T-helper 2 cell treated with Interferon-gamma antibody and Interleukin-4, amounts not matched to agents 100 ng/mL and 5 ng/mL, for 36 hours (primary cell): ENCODE results near the gene NEDD9. TPM values are rescaled to one million over a fixed set of nuclear protein-coding genes. Genes with fewer than 3 reads are reported as not detected.

Source experiments
- intact Hi-C: fragments of 100-400 bp; cut with micrococcal nuclease; formaldehyde crosslinking; loops from one replicate; pipeline ENCODE4 v1.15.1; 2023
- total RNA-seq: library from RNA; stranded (reverse); gene quantifications from 2 replicates; pipeline ENCODE4 v1.2.3, GENCODE V29; 2022

NEDD9 gene
- total RNA-seq, 1 donor from 2014 or later, result 45.9 TPM

DNA sequence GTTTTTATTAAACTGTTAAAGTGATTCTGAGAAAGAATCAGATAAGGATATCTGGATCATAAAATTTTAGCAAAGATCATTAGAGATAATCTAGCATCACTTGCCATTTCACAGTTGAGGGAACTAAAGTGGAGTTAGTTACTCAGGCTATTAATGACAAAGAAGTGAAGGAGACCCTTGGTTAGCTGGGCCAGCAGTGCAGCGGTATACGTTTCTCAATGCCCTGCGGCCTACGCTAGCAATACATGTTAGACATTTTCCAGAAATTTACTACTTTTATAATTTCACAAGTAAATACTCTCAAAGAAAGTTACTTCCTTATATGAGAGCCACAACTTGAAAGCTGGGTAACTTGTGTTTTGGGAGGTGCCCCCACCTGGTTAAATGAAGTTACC, 28.5 kb downstream of the NEDD9 start:
- intact Hi-C loops, result no loop called here

DNA sequence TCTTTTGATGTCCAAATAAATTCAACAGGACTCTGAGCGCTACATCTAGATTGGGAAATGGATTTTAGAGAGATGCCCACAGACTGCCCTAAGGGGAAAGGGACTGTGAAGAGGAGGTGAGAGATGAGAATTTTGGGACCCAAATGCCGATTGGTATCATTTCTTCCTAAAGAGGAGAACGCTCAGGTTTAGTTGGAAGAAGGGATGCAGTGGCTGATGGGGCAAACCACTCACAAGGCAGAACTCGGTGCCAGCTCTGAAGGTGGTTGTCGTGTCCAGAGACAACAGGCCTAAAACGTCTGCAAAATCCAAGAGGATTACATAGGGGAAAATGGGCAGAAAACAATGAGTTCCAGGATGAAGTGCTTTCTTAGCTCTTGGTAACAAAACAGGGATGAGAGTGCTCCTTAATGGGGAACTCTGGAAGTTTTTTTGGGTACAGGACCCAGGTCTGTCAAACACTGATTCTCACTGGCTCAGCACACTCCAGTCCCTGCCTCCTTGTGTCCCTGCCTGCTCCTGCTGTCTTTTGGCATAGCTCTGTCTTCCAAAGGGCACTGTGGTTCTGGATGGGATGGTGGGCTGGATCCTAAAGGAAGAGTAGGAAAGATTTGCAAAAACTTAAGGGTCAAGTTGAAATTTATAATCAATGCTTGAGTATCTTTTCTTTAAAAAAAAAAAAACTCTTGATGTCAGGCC, 29.0 kb downstream of the NEDD9 start:
- intact Hi-C loops, result no loop called here

DNA sequence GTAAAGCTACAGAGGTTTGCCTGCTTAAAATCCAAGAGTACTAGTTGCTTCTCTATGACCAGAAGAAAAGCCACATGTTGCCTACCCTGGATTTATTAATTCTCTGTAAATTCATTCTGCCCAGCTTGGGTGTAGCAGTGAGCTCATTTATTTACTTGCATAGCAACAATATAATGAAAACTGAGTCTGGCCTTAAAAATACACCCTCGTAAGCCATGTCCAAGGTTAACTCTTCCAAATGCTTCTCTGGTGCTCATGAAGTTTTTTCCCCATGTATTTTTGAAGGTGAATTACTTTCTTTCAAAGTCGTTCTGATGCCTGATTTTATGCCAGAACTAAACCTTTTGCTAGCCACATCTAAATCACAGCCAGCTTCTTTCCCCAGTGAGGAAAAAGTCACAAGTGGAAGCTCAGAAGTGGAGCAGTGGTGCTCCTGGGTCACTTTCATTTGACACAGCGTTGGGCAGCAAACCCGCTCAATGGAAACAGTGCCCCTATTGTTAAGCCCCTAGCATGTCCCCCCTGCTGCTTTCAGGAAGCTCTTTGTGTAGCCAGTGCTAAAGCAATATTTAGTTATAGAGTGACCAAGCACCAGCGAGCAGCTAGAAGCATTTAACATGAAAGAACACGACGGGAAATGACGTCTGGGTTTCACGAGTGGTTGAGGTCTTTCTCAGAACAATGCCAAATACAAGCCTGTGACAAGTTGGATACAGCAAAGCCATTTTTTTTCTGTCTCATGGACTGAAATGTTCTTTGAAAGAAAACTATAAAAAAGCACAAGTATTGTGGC, 29.8 kb downstream of the NEDD9 start:
- intact Hi-C loops, result no loop called here

DNA sequence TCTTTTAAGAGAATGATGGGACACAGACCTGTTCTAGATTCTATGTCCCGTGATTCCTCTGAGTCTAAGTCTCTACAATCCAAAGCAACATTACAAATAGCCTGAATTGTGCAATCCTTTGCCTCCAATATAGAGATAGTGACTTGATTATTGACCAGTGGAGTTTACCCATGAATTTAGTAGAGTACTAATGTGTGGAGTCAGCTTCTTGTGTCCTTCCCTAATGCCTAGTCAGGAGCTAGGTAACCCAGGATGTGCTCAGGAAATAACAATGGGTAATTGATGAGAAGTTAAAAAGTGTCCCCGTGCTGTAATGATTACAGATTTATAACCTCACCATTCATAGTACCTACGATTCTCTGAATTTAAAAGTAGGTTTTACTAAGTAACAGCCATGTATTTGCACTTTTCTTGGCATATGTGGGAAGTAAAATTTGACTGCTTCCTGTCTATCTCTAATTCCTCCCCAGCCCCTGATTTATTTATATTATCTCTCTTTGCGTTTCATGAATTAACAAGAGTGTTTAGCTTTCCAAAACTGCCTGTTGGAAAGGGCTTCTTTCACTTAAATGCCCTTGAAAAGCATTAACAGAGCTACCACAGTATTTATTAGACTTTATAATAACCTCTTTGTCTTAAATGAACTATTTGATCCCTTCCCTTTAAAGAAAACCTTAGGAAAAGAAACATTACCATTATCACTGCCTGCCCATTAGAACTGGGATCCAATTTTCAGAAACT, 30.5 kb downstream of the NEDD9 start:
- intact Hi-C loops, result no loop called here

DNA sequence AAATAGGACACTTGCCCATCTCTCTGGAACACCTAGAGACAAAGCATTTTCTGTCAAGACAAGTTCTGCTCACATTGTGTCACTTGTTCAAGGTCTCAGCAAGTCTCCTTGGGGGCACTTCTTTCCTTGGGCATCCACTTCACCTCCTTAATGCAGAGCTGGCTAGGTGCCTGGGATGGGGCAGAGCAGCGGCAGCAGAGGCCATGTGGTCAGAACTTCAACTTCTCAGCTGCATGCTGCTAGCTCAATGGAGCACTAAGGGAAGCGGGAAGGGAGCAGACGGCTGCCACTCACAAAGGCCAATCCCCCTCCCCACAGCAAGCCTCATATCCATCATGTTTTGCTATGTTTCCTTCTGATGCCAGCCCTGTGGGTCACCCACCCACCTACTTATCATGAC, 31.5 kb downstream of the NEDD9 start:
- intact Hi-C loops, result no loop called here

DNA sequence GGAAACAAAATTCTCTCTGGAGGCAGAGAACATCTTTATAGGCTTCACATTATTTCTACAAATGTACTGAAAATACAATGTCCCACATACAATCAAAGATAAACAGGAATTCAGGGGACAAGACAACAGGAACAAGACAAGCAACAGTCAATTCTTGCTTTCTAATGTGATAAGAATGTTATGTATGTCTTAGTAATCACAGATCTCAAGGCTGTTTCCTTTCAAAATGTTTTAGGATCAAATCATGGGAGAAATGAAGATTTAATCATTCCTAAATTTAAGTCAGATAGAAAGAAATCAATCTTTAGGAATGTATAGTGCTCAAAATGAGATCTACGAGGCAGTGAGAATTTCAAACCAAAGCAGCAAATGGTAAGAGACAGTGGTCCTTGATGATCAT, 32.1 kb downstream of the NEDD9 start:
- intact Hi-C loops, result no loop called here

DNA sequence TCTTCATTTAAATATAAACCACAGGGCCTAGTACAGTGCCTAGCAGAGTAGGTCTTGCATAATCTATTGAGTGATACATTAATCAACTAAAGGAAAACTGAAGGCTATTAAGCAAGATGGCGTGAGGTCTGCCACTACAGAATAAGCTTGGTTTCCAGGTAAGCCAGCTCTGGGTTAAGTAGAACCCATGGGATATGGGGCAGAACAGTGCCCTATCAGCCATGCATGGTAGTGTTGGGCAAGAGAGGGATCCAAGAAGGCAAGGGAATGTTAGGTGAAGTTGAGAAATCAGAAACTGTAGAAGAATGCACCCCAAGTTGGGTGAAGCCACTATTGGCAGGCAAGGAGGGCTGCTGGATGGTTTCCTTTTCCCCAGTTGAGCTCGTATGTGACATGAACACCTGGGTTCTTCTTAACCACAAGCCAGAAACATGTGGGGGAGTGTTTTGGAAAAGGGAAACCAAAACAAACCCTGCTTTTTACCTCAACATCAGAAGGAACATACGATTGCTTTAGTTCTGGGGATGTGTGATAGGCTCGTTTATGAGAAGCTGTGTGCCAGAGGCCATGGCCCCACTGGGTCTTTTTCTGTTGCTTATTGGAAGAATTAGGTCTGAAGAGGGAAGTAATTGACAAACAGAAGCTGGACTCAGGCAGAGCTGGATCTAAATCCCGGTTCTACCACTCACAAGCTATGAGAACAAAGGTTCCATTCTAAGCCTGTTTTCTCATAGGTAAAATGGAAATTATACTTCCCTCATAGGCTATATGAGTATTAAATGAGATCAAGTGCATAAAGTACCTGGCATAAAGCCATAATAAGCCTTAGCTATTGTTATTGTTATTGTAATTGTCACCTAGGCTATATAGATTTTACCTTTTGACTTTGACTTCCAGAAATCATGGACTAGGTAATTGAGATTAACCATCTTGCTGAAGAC, 33.5 kb downstream of the NEDD9 start:
- intact Hi-C loops, result loop anchor here (1.0 to 2.0 kb wide), 2 partner anchors 26 to 33 kb away; partner anchors contain the start of gene NEDD9

DNA sequence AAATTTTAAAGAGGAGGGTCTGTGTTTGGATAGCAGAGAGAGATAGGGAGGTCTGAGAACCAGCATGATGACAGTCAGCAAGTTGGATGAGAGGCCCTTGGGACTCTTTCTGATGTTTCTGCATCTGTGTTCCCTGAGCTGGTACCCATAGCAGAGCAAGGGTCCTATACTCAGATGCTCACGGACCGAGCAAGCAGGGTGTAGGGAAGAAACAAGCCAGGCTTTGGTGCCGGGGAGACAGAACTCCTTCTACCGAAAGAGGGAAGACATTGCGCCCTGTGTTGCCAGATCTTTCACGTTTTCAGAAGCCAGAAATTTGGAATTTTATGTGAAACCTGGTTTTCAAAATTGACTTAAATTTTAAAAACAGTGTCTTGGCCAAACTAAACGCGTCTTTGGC, 34.6 kb downstream of the NEDD9 start:
- intact Hi-C loops, result loop anchor here (2.0 kb wide), 1 partner anchor 27 kb away; no protein-coding TSS in a partner anchor

DNA sequence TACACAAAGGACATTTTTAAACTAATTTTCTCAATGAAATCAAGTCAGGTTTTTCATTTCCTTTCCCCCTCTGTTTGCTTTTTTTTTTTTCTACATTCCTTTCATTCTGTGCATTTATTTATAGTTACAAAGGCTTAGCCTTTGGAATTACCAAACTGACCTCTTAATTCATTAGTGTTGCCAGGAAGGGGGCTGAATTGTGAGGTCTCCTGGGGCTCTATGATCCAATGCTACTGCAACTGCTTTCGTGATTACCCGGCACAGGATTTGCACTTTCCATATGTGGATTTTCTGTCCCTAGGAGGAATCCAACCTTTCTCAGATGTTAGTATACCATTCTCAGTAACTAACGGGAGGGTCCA, 35.3 kb downstream of the NEDD9 start:
- intact Hi-C loops, result no loop called here

DNA sequence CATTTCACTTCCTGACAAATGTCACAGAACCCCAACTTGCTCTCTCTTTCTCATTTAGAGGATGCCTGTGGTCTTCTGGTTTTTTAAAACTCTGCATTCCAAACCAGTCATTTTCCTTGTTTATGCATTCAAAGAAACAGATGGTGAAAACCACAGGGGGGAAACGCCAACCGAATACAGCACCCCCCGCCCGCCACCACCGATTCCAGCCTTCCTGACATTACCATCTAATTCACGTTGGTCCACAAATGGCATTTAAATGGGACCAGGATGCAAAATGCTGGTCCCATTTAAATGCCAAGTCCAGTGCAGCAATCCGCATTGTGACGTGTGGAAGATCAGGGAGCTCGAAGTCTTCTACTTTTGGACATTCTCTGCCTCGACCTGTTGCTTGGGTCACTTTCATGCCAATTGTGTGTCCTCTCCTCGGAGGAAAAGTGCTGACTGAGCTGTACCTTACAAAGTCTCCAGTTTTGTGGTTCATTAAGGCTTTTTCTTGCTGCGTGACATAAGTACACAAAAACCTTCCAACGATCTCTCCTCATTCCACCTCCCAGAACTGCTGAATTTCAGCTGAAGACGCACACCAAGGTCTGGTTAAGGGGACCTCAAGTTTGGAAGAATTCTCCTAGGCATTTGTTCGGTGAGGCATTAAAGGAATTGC, 35.8 kb downstream of the NEDD9 start:
- intact Hi-C loops, result no loop called here

DNA sequence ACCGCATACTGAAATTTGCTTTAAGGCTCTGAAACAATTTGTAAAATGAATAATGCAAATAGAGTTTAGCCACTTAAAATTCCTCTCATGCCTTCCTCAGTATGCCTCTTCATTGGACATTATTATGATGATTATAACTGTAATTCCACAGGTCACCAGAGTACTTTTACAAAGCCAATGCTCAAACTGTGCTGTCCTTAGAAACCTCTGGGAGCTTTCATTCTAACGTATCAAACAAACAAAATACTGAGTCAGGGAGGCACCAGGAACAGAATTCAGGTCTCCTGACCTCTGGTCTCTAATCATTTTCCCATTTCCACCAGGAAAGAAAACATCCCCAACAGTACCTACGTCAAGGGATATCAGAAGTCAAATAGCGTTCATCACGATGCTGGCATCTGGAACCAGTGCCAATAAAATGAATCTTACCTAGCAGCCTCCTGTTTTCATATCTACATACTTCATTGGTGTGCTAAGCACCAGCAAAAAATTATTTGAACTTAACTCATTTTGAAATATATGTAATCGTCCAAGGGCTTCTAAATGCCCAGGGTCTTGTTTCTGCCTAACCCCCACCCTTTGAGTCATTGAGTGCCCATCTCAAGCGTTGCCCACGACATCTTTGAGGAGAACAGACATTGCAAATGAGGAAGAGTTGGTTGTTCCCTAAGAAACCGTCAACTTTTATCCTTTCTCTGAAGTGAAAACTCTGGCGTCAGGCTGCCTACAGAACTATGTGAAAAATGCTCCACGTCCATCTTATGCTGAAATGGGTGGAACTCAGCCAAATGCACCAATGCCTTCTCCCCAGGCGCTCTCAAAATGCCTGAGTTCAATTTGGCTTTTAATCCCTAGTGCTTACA, 37.9 kb downstream of the NEDD9 start:
- intact Hi-C loops, result no loop called here

DNA sequence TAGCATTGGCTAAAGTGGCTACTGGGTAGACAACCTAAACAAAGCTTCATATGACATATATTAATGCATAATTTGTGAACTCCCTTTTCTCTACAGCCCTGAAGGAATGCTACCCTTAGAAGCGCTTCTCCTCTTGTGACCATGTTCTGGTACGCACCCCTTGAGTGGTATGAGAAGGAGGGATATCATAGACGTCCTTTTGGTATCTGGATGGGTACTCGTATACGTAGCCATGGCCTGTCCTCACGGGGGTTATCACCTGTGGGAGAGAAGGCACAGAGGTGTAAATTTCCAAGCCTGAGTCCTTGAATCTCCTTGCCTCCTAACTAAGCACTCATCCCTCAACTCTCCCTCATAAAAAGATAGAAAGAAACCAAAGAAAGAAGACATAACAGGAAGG, 39.0 kb downstream of the NEDD9 start:
- intact Hi-C loops, result no loop called here

DNA sequence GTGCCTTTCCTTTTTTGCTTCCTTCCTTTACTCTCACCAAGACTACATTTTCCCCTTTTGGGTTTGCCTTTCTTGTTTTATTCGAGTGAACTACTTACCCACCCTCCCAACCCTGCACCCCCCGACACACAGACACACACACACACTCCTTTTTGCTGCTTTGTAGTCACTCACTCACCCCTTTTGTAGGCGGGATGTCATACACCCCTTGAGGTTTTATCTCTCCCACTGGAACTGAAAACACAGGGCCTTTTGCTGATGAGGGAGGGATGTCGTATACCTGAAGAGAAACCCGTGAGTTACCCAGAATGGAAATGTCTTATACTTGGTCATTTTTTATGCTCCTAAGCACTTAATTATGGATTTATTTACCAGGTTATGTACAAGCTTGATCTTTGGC, 40.3 kb downstream of the NEDD9 start:
- intact Hi-C loops, result no loop called here

DNA sequence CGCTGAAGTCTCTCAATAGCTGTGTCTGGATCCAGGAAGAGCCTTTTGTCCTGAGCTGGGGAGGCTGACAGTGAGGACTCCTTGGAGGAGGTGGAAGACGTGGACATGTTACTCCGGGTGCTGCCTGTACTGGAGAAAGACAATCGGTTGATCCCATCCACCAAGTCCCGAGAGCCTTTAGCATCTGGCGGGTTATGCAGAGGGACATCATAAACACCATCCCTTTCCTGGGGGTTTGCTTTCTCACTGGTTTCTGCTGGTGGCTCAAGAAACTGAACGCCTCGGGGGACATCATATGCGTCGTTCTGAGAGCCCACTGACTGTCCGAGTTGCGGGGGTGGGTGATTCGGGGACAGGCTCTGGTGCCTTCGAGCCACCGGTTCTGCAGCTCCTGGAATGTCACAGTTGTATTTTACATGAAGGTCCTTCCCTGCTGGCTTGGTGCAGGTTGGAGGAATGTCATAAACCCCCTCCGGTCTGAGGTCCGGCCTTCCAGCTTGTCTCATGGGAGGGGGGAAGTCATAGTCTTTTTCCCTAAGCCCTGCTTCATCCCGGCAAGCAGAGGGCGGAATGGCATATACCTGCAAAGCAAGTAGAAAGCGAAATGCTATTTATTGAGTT, 41.7 kb downstream of the NEDD9 start:
- intact Hi-C loops, result no loop called here

DNA sequence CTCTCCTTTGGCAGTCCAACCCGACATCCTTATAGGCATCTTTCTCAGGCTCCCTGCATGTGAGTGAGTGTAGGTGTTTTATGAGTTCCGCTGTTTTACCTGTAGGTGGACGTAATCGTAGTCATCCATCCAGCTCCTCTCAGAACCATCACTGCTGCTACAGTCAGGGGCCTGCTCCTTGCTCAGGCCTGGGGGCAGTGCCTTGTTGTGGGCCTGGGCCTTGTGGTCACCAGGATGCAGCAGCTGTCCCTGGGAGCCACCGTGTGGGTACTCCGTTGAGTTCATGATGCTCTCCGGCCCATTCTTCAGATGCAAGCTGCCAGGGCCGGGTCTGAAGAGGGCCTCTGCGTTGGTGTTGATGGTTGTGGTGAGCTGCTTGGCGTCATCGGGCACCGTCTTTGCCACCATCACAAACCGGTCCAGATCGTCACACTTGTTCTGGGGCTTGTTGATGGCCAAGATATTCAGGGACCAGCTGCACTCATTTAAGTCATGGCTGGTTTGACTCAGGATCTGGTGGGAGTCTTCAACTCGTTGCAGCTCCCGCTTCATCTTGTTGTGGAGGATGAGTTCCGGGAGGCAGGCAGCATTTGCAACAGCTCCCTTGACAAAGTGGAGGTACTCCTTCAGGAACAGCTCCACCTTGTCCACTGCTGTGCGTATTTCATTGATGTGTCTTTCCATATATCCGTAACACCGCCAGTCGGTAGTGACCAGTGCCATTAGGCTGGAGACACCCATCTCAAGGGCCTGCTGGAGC, 42.4 kb downstream of the NEDD9 start:
- intact Hi-C loops, result loop anchor here (5.0 kb wide), 1 partner anchor 32 kb away; no protein-coding TSS in a partner anchor

DNA sequence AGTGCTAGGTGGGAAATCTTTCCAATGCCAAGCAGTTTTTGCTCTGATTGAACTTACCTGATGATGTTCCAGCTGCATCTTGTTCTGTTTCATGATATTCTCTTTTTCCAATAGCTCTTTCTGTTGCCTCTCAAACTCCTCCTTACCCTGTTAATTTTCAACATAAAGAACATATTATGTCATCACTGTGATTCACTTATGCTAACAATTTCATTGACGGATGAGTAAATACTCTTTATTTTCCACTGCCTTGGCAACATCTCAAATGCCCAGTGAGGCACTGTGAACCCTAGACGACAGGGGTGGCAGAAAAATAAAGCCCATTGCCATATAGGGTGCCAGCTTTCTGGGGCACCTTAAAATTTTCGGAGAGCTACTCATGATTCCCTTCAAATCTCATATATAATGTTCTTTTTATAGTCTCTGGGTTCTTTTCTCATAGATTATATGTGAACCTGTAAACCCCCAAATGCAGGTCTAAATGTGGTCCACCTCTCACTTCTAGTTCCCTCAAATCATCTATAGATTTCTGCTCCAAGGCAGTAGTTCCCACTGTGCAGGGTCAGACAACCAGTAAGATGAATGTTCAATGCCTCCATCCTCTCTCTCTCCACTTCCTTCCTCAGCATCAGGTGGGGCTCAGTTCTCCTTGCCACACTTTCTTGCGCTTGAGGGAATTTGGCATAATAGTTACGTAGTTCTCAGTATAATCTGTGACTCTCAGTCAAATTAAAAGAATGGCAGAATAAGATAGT, 44.1 kb downstream of the NEDD9 start:
- intact Hi-C loops, result loop anchor here (5.0 kb wide), 1 partner anchor 34 kb away; no protein-coding TSS in a partner anchor

DNA sequence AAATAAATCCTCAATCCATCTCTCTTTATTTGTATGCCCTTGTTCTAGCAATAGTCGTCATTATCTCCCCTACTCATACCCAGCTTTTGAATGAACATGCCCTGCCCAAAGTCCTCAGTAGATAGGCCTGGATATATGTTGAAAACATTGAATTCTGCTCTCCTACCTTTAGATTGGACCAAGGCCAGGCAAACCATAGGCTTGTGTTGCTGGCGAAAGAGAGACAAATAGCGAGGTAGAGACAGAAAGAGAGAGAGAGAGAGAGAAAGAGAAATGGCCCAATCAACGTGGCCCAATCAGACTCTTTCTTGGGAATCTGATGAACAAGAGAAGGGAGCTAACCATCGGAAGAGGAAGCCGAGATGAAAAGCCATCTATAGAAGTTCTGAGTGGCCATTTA, 45.2 kb downstream of the NEDD9 start:
- intact Hi-C loops, result loop anchor here (5.0 kb wide), 1 partner anchor 35 kb away; no protein-coding TSS in a partner anchor
